Measurements from ENCODE around the gene CLCA2. TPM values are rescaled to one million over a fixed set of nuclear protein-coding genes. Genes with fewer than 3 reads are reported as not detected.

Gene CLCA2
- total and polyA plus RNA-seq, 2 experiments from 2014 or later, result 0.14 to 0.22 TPM

DNA sequence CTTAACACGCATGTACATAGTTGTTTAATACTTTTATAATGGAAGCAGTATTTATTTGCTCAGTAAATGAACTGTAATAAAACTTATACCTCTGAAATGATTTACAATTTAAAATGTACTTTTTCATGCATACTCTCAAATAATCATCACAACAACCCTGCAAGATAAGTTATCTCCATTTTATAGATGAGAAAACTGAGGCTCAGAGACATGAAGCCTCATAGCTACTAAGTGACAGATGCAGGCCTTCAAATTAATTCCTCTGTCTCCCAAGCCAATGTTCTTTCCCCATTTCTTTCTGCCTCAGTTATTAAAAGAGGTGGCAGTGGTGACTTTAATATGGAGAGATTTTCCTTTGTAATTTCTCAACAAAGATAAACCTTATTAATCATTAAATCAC, 25.1 kb downstream of the CLCA2 start:
- H3K27ac ChIP-seq, result no peak overlapping the region
- no peak overlapping the region for H3K9ac ChIP-seq
- no peak overlapping the region for H2AFZ ChIP-seq
- H3K4me1 ChIP-seq (ENCODE audit: insufficient read depth), result no peaks in the 10 kb centered on the region
- H3K36me3 ChIP-seq (ENCODE audit: low read depth), result no peaks in the 10 kb centered on the region
- DNase-seq, result no peak
- H3K9me2 ChIP-seq (ENCODE audit: insufficient read depth), result no peaks in the 10 kb centered on the region
- no peaks in the 10 kb centered on the region for H3K9me3 ChIP-seq (ENCODE audit: low read depth)
- TF ChIP-seq EZH2 (IDR thresholded peaks at IDR 0.05; ENCODE audit: insufficient read depth, poor library complexity, severe bottlenecking) (no peak), EZH2phosphoT487 (IDR thresholded peaks at IDR 0.05; ENCODE audit: insufficient read depth, low read depth) (no peak)
- 93 to 96% methylated on average over 1 of the region's 1 CpG for WGBS, 2 experiments (ENCODE audit: low coverage in 1 of 2, low lambda C conversion rate in 2 of 2, missing lambda C conversion rate in 2 of 2)
- in situ Hi-C loops (cut with MboI), result no loop called here
- no peaks in the 10 kb centered on the region for H3F3A ChIP-seq (ENCODE audit: insufficient read depth)
- no peaks in the 10 kb centered on the region for H3K27me3 ChIP-seq (replicated peaks; ENCODE audit: insufficient read depth)
- no peak overlapping the region for H3K4me2 ChIP-seq (ENCODE audit: unreplicated experiment)
- no peaks in the 10 kb centered on the region for H4K20me1 ChIP-seq (ENCODE audit: insufficient read depth)
- no peaks in the 10 kb centered on the region for H3K79me2 ChIP-seq (ENCODE audit: insufficient read depth)
- H3K4me3 ChIP-seq, result no peak overlapping the region

DNA sequence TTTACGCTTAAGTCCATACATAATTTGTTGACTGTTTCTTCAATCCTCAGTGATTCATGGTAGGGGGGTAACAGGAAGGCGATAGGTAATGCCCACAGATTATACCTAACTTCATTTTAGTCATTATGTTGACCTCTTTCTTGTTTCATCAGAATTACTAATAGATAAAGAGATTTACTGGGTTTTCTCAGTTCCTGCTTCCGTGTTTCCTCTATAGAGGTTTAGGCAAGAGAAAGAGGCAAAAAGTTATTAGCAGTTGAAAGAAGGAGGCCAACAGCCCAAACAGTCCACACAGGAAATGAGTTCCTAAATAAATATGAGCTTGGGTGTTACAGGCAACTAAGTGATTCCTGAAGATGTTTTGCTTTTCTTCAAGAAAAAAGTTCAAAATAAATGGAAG, 26.9 kb downstream of the CLCA2 start:
- H4K20me1 ChIP-seq (ENCODE audit: insufficient read depth), result no peaks in the 10 kb centered on the region
- no peaks in the 10 kb centered on the region for H3K27me3 ChIP-seq (replicated peaks; ENCODE audit: insufficient read depth)
- in situ Hi-C loops (cut with MboI), result no loop called here
- H3K4me1 ChIP-seq (ENCODE audit: insufficient read depth), result no peaks in the 10 kb centered on the region
- no peak overlapping the region for H3K9ac ChIP-seq
- H3K4me2 ChIP-seq (ENCODE audit: unreplicated experiment), result no peak overlapping the region
- H3F3A ChIP-seq (ENCODE audit: insufficient read depth), result no peaks in the 10 kb centered on the region
- H3K9me2 ChIP-seq (ENCODE audit: insufficient read depth), result no peaks in the 10 kb centered on the region
- no peak for TF ChIP-seq EZH2phosphoT487 (IDR thresholded peaks at IDR 0.05; ENCODE audit: insufficient read depth, low read depth)
- TF ChIP-seq EZH2 (IDR thresholded peaks at IDR 0.05; ENCODE audit: insufficient read depth, poor library complexity, severe bottlenecking), result no peak
- no peak overlapping the region for H3K4me3 ChIP-seq
- no peaks in the 10 kb centered on the region for H3K79me2 ChIP-seq (ENCODE audit: insufficient read depth)
- peak overlapping the region; percentile 63 for H2AFZ ChIP-seq
- DNase-seq, result no peak
- H3K9me3 ChIP-seq (ENCODE audit: low read depth), result no peaks in the 10 kb centered on the region
- 49 to 53% methylated on average over 3 of the region's 3 CpGs for WGBS, 2 experiments (ENCODE audit: low coverage in 1 of 2, low lambda C conversion rate in 2 of 2, missing lambda C conversion rate in 2 of 2)
- H3K36me3 ChIP-seq (ENCODE audit: low read depth), result no peaks in the 10 kb centered on the region
- H3K27ac ChIP-seq, result no peak overlapping the region

DNA sequence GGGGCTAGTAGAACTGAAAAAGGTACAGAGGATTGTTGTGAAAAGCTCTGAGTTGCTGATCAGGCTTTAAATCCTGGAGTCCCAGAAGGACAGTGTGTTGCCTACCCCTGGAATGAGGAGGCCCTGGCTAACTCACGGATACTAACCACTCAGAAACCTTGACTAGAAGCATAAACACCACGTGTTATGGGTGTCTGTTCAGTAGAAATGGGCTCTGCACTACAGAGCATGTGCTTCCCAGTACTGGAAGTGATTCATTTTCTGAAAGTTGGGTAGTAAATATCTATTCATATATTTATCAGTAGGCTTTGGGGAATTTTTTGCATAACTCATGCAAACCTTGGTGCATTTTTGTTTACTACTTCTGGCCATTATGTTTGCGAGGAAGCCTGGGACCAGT, 29.7 kb downstream of the CLCA2 start:
- Histone ChIP-seq H3F3A (ENCODE audit: insufficient read depth) (no peaks in the 10 kb centered on the region), H3K36me3 (ENCODE audit: low read depth) (no peaks in the 10 kb centered on the region), H3K4me3 (no peak overlapping the region), H4K20me1 (ENCODE audit: insufficient read depth) (no peaks in the 10 kb centered on the region), H3K27ac (no peak overlapping the region), H3K4me2 (ENCODE audit: unreplicated experiment) (no peak overlapping the region), H3K9me2 (ENCODE audit: insufficient read depth) (no peaks in the 10 kb centered on the region), H3K27me3 (replicated peaks; ENCODE audit: insufficient read depth) (no peaks in the 10 kb centered on the region), H2AFZ (no peak overlapping the region), H3K4me1 (ENCODE audit: insufficient read depth) (no peaks in the 10 kb centered on the region), H3K9me3 (ENCODE audit: low read depth) (no peaks in the 10 kb centered on the region), H3K9ac (no peak overlapping the region), H3K79me2 (ENCODE audit: insufficient read depth) (no peaks in the 10 kb centered on the region)
- no peak for TF ChIP-seq EZH2 (IDR thresholded peaks at IDR 0.05; ENCODE audit: insufficient read depth, poor library complexity, severe bottlenecking)
- TF ChIP-seq EZH2phosphoT487 (IDR thresholded peaks at IDR 0.05; ENCODE audit: insufficient read depth, low read depth), result no peak
- WGBS, 2 experiments (ENCODE audit: low coverage in 1 of 2, low lambda C conversion rate in 2 of 2, missing lambda C conversion rate in 2 of 2), result 72 to 80% methylated on average over 3 of the region's 3 CpGs
- in situ Hi-C loops (cut with MboI), result no loop called here
- no peak for DNase-seq

DNA sequence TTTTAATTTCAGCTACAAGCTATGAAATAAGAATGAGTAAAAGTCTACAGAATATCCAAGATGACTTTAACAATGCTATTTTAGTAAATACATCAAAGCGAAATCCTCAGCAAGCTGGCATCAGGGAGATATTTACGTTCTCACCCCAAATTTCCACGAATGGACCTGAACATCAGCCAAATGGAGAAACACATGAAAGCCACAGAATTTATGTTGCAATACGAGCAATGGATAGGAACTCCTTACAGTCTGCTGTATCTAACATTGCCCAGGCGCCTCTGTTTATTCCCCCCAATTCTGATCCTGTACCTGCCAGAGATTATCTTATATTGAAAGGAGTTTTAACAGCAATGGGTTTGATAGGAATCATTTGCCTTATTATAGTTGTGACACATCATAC, 31.1 kb downstream of the CLCA2 start:
- WGBS, 2 experiments (ENCODE audit: low coverage in 1 of 2, low lambda C conversion rate in 2 of 2, missing lambda C conversion rate in 2 of 2), result 85 to 88% methylated on average over 5 of the region's 5 CpGs
- H3K27me3 ChIP-seq (replicated peaks; ENCODE audit: insufficient read depth), result no peaks in the 10 kb centered on the region
- TF ChIP-seq EZH2phosphoT487 (IDR thresholded peaks at IDR 0.05; ENCODE audit: insufficient read depth, low read depth) (no peak), EZH2 (IDR thresholded peaks at IDR 0.05; ENCODE audit: insufficient read depth, poor library complexity, severe bottlenecking) (no peak)
- no peaks in the 10 kb centered on the region for H4K20me1 ChIP-seq (ENCODE audit: insufficient read depth)
- H3K4me3 ChIP-seq, result no peak overlapping the region
- no peaks in the 10 kb centered on the region for H3K9me3 ChIP-seq (ENCODE audit: low read depth)
- H3F3A ChIP-seq (ENCODE audit: insufficient read depth), result no peaks in the 10 kb centered on the region
- no peaks in the 10 kb centered on the region for H3K9me2 ChIP-seq (ENCODE audit: insufficient read depth)
- H3K27ac ChIP-seq, result no peak overlapping the region
- no peaks in the 10 kb centered on the region for H3K36me3 ChIP-seq (ENCODE audit: low read depth)
- DNase-seq, result no peak
- in situ Hi-C loops (cut with MboI), result no loop called here
- H3K4me2 ChIP-seq (ENCODE audit: unreplicated experiment), result no peak overlapping the region
- no peak overlapping the region for H3K9ac ChIP-seq
- H3K79me2 ChIP-seq (ENCODE audit: insufficient read depth), result no peaks in the 10 kb centered on the region
- no peak overlapping the region for H2AFZ ChIP-seq
- no peaks in the 10 kb centered on the region for H3K4me1 ChIP-seq (ENCODE audit: insufficient read depth)

DNA sequence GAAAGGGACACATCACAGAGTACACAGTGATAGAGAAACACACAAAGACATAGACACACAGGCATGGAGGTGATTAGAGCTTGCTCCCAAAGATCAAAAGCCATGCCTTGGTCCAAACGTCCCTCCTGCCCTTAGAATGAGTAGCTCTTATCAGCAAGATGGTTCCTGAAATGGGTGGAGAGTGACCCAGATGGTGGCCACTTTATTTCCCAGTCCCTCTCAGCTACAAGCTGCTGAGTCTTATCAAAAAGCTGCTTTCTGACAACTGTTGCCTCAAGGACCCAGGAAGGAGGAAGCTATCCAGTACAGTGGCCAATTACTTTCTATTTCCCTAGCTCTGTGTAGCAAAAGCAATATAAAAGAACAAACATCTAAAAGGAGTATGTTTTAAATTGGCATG, 37.0 kb downstream of the CLCA2 start:
- H3K27ac ChIP-seq, result no peak overlapping the region
- no peaks in the 10 kb centered on the region for H3F3A ChIP-seq (ENCODE audit: insufficient read depth)
- H3K36me3 ChIP-seq (ENCODE audit: low read depth), result no peaks in the 10 kb centered on the region
- no peak for DNase-seq
- no peaks in the 10 kb centered on the region for H3K9me3 ChIP-seq (ENCODE audit: low read depth)
- no peaks in the 10 kb centered on the region for H3K79me2 ChIP-seq (ENCODE audit: insufficient read depth)
- no peaks in the 10 kb centered on the region for H3K4me1 ChIP-seq (ENCODE audit: insufficient read depth)
- TF ChIP-seq EZH2 (IDR thresholded peaks at IDR 0.05; ENCODE audit: insufficient read depth, poor library complexity, severe bottlenecking) (no peak), EZH2phosphoT487 (IDR thresholded peaks at IDR 0.05; ENCODE audit: insufficient read depth, low read depth) (no peak)
- H3K9ac ChIP-seq, result no peak overlapping the region
- no peaks in the 10 kb centered on the region for H4K20me1 ChIP-seq (ENCODE audit: insufficient read depth)
- no peak overlapping the region for H3K4me3 ChIP-seq
- no peaks in the 10 kb centered on the region for H3K9me2 ChIP-seq (ENCODE audit: insufficient read depth)
- in situ Hi-C loops (cut with MboI), result no loop called here
- no peaks in the 10 kb centered on the region for H3K27me3 ChIP-seq (replicated peaks; ENCODE audit: insufficient read depth)
- no peak overlapping the region for H3K4me2 ChIP-seq (ENCODE audit: unreplicated experiment)
- no peak overlapping the region for H2AFZ ChIP-seq
- 18 to 26% methylated on average over 1 of the region's 1 CpG for WGBS, 2 experiments (ENCODE audit: low coverage in 1 of 2, low lambda C conversion rate in 2 of 2, missing lambda C conversion rate in 2 of 2)

Data from GM23248 (cell line).